ENCODE data around the gene PMEPA1. TPM values are rescaled to one million over a fixed set of nuclear protein-coding genes. Genes with fewer than 3 reads are reported as not detected.

The PMEPA1 gene
- total RNA-seq, 2 experiments from 2014 or later = 15.7 to 18.0 TPM

DNA sequence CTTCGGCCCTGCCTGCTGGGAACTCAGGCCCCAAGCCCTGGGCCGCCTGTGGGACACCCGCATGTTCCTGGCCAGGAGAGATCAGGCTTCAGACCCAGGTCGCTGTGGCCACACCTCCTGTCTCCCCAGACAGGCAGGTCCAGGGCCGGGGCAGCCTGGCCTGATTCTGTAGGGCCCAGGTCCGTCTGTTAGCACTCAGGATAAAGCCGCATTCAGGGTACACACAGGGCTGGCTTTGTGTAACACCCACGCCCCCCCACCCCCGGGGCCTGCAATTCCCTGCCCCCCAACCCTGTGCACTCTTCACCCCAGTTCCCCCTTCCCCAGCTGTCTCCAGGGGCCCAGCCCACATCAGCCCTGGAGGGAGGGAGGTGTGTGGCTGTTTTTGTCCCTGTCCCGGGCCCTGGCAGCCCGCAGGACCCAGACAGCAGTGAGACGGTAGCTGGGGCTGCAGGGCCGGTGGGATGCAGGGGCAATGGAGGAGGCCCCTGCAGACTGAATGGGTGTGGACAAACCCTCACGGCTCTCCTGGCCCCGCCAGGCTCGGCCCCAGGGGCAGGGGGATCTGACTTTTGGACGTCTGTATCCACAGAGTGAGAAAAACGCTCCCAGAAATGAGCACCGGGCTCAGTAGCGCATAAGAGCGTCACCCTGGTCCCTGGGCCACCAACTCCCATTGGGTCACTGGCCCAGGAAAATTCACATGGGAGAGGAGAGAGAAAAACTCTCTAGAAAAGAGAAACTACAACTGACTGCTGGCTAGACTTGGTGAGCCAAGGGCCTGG, 47.2 kb downstream of the PMEPA1 start:
- ATAC-seq (ENCODE audit: poor library complexity) (no peak), DNase-seq (peak in 2 of 14 experiments; percentile 2 to 14)
- no peak overlapping the region for H3K4me3 ChIP-seq (ENCODE audit: low read length)
- peaks cover 10% of the 10 kb centered on the region for H3K4me1 ChIP-seq (ENCODE audit: insufficient read depth, low read length)
- Mint-ChIP-seq H3K4me1 (ENCODE audit: low read depth) (peaks cover 18% of the 10 kb centered on the region), H3K4me3 (no peak overlapping the region), H3K36me3 (ENCODE audit: low read depth) (no peaks in the 10 kb centered on the region), H3K27ac (no peak overlapping the region), H3K9me3 (no peaks in the 10 kb centered on the region), H3K27me3 (no peaks in the 10 kb centered on the region)
- intact Hi-C loops (cut with DNase I, micrococcal nuclease) = no loop called here
- no peak overlapping the region for H3K27ac ChIP-seq (ENCODE audit: low read depth in 1 of 2, low read length in 2 of 2)
- no peaks in the 10 kb centered on the region for H3K36me3 ChIP-seq (ENCODE audit: insufficient read depth, low read length)
- no peaks in the 10 kb centered on the region for H3K27me3 ChIP-seq (ENCODE audit: control insufficient read depth in 1 of 2, insufficient read depth in 2 of 2, low read length in 2 of 2)
- no peaks in the 10 kb centered on the region for H3K9me3 ChIP-seq (ENCODE audit: control insufficient read depth in 1 of 2, insufficient read depth in 1 of 2, low read length in 2 of 2)
- POLR2A ChIA-PET = no interaction called here
- TF ChIP-seq, protein P1, sequence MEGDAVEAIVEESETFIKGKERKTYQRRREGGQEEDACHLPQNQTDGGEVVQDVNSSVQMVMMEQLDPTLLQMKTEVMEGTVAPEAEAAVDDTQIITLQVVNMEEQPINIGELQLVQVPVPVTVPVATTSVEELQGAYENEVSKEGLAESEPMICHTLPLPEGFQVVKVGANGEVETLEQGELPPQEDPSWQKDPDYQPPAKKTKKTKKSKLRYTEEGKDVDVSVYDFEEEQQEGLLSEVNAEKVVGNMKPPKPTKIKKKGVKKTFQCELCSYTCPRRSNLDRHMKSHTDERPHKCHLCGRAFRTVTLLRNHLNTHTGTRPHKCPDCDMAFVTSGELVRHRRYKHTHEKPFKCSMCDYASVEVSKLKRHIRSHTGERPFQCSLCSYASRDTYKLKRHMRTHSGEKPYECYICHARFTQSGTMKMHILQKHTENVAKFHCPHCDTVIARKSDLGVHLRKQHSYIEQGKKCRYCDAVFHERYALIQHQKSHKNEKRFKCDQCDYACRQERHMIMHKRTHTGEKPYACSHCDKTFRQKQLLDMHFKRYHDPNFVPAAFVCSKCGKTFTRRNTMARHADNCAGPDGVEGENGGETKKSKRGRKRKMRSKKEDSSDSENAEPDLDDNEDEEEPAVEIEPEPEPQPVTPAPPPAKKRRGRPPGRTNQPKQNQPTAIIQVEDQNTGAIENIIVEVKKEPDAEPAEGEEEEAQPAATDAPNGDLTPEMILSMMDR (IDR thresholded peaks at IDR 0.05) = no peak
- CTCF ChIA-PET = no interaction called here

DNA sequence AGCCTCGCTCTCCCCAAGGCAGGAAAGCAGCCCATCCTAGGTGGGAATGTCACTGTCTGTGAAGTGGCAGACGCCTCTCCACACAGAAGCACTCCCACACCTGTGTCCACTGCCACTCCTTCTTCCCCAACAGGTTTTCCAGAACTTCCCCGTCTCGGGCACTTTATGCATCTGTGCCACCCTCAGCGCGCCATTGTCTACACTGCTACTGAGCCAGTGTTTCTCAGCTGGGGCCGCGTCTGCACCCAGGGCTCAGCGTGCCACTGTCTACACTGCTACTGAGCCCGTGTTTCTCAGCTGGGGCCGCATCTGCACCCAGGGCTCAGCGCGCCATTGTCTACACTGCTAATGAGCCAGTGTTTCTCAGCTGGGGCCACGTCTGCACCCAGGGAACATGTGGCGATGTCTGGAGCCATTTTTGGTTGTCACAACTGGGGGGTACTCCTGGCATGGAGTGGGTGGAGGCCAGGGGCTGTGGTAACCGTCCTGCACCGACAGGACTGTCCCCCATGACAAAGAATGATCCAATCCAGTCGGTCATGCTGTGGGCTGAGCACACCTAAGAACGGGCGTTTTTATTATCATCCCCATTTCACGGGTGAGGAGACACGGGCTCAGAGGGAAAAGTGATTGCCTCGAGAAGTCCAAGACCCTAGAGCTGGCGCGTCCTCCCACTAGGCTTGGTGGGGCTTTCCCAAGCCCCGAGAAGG, 47.9 kb downstream of the PMEPA1 start:
- Histone ChIP-seq H3K27me3 (ENCODE audit: control insufficient read depth in 1 of 2, insufficient read depth in 2 of 2, low read length in 2 of 2) (no peaks in the 10 kb centered on the region), H3K27ac (ENCODE audit: low read depth in 1 of 2, low read length in 2 of 2) (no peak overlapping the region), H3K4me3 (ENCODE audit: low read length) (no peak overlapping the region), H3K4me1 (ENCODE audit: insufficient read depth, low read length) (peaks cover 17% of the 10 kb centered on the region), H3K36me3 (ENCODE audit: insufficient read depth, low read length) (no peaks in the 10 kb centered on the region), H3K9me3 (ENCODE audit: control insufficient read depth in 1 of 2, insufficient read depth in 1 of 2, low read length in 2 of 2) (no peaks in the 10 kb centered on the region)
- Mint-ChIP-seq H3K36me3 (ENCODE audit: low read depth) (no peaks in the 10 kb centered on the region), H3K4me3 (no peak overlapping the region), H3K9me3 (no peaks in the 10 kb centered on the region), H3K27me3 (no peaks in the 10 kb centered on the region), H3K27ac (no peak overlapping the region), H3K4me1 (ENCODE audit: low read depth) (peaks cover 25% of the 10 kb centered on the region)
- POLR2A ChIA-PET = no interaction called here
- CTCF ChIA-PET = no interaction called here
- TF ChIP-seq, protein P1 (IDR thresholded peaks at IDR 0.05) = no peak
- intact Hi-C loops (cut with DNase I, micrococcal nuclease) = no loop called here
- ATAC-seq (ENCODE audit: poor library complexity) (no peak), DNase-seq (peak in 2 of 14 experiments; percentile 2 to 22)

DNA sequence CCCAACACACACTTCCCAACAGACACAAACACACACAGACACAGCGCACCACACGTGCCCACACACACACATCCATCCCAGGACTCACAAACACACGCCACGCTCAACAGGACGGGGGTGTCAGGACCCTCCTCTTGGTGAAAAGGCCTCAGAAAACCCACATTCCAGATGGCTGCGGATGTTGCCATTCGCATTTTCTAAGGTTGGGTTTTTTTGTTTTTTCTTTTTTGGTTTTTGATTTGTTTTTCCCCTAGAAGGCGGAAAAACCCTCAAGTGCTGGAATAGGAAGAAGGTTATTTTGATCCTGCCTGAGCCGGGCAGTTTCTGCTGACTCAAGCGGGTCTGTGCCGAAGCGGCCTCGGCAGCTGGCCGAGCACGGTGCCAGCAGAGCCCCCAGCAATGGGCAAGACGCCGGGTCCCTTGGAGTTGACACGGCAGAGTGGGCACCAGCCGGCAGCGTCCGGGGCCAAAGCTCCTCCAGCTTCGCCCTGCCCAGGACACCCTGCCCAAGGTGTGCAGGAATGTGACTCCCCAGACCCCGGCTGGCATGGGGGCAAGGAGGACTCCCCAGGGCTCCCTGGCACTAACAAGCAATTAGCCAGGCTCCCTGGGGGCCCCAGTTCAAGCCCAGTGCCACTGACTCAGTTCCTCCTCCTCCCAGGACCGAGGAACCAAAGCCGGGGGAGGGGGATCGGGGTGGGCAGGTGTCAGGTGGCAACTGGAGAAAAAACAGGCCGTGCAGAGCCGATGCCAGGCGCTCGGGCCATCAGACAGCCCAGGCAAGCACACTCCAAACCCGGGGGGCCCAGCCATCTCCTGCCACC, 48.7 kb downstream of the PMEPA1 start:
- ATAC-seq (ENCODE audit: poor library complexity) (no peak), DNase-seq (peak in 2 of 14 experiments; percentile 2 to 27)
- Histone ChIP-seq H3K4me3 (ENCODE audit: low read length) (no peak overlapping the region), H3K27ac (ENCODE audit: low read depth in 1 of 2, low read length in 2 of 2) (no peak overlapping the region), H3K36me3 (ENCODE audit: insufficient read depth, low read length) (no peaks in the 10 kb centered on the region), H3K4me1 (ENCODE audit: insufficient read depth, low read length) (peaks cover 17% of the 10 kb centered on the region), H3K9me3 (ENCODE audit: control insufficient read depth in 1 of 2, insufficient read depth in 1 of 2, low read length in 2 of 2) (no peaks in the 10 kb centered on the region), H3K27me3 (ENCODE audit: control insufficient read depth in 1 of 2, insufficient read depth in 2 of 2, low read length in 2 of 2) (no peaks in the 10 kb centered on the region)
- Mint-ChIP-seq H3K36me3 (ENCODE audit: low read depth) (no peaks in the 10 kb centered on the region), H3K9me3 (no peaks in the 10 kb centered on the region), H3K4me1 (ENCODE audit: low read depth) (peaks cover 25% of the 10 kb centered on the region), H3K4me3 (no peak overlapping the region), H3K27me3 (no peaks in the 10 kb centered on the region), H3K27ac (no peak overlapping the region)
- ChIA-PET CTCF (no interaction called here), POLR2A (no interaction called here)
- intact Hi-C loops (cut with DNase I, micrococcal nuclease) = no loop called here
- TF ChIP-seq, protein P1 (IDR thresholded peaks at IDR 0.05) = no peak

Measured in CD4-positive, alpha-beta T cell (primary cell).